Subcutaneous abdominal adipose tissue (tissue), 5 donors: Measurements from ENCODE around the gene PDHA2.
"Not testable (repeated sequence)": the region's sequence is repeated elsewhere in the genome, so short reads cannot be mapped to it uniquely, and the experiment has no call there.

Experiments used
- H3K27ac ChIP-seq: one replicate; pipeline ENCODE4 v1.7.0; 2013; ENCODE audit warnings: low read depth, mild to moderate bottlenecking, inconsistent platforms, low read length, moderate library complexity
- H3K27me3 ChIP-seq, 5 donors: one replicate each; pipeline ENCODE4 v1.7.0; 2013; ENCODE audit warnings: low read length in 5 of 5, inconsistent platforms in 1 of 5; ENCODE audit not compliant: control insufficient read depth in 5 of 5, insufficient read depth in 4 of 5
- H3K36me3 ChIP-seq, 5 donors: one replicate each; pipeline ENCODE4 v1.7.0; 2013; ENCODE audit warnings: low read length in 5 of 5; ENCODE audit not compliant: control insufficient read depth in 5 of 5, insufficient read depth in 5 of 5
- H3K4me1 ChIP-seq, 5 donors: one replicate each; pipeline ENCODE4 v1.7.0; 2013; ENCODE audit warnings: low read length in 5 of 5, mild to moderate bottlenecking in 3 of 5, moderate library complexity in 1 of 5; ENCODE audit not compliant: control insufficient read depth in 5 of 5, insufficient read depth in 5 of 5
- H3K4me3 ChIP-seq, 5 donors: one replicate each; pipeline ENCODE4 v1.7.0; 2013; ENCODE audit warnings: low read length in 5 of 5, low read depth in 1 of 5
- H3K9ac ChIP-seq, 5 donors: one replicate each; pipeline ENCODE4 v1.7.0; 2013; ENCODE audit warnings: low read length in 5 of 5, mild to moderate bottlenecking in 4 of 5, moderate library complexity in 3 of 5
- H3K9me3 ChIP-seq, 5 donors: one replicate each; pipeline ENCODE4 v1.7.0; 2013; ENCODE audit warnings: low read length in 5 of 5; ENCODE audit not compliant: control insufficient read depth in 5 of 5
- donor health status: healthy.
- donor health status: healthy.
- donor health status: healthy.
- donor health status: healthy.
- donor health status: healthy.

Gene PDHA2

GRCh38 chr4:95847908-95848460 is 8.1 kb downstream of the PDHA2 start:
- no peak overlapping the region for H3K4me3 ChIP-seq
- H3K27me3 ChIP-seq: no peaks in the 10 kb centered on the region
- no peak overlapping the region for H3K9ac ChIP-seq
- peaks cover 0 to 11% (median 0%) of the 10 kb centered on the region in 5 donors for H3K4me1 ChIP-seq
- no peak overlapping the region for H3K27ac ChIP-seq
- H3K36me3 ChIP-seq: no peaks in the 10 kb centered on the region
- H3K9me3 ChIP-seq: no peaks in the 10 kb centered on the region

GRCh38 chr4:95850161-95850560 is 10.3 kb downstream of the PDHA2 start:
- Histone ChIP-seq H3K9me3 (no peaks in the 10 kb centered on the region), H3K36me3 (no peaks in the 10 kb centered on the region), H3K27ac (no peak overlapping the region), H3K4me3 (no peak overlapping the region), H3K4me1 (peaks cover 0 to 11% (median 0%) of the 10 kb centered on the region in 5 donors), H3K27me3 (no peaks in the 10 kb centered on the region), H3K9ac (no peak overlapping the region)

- Histone ChIP-seq H3K27me3 (no peaks in the 10 kb centered on the region), H3K36me3 (no peaks in the 10 kb centered on the region), H3K9ac (no peak overlapping the region), H3K27ac (no peak overlapping the region), H3K9me3 (no peaks in the 10 kb centered on the region), H3K4me3 (no peak overlapping the region), H3K4me1 (no peaks in the 10 kb centered on the region)
Measured at GRCh38 chr4:95857761-95858160, 17.9 kb downstream of the PDHA2 start.

GRCh38 chr4:95867919-95868318 is 28.0 kb downstream of the PDHA2 start:
- H3K27ac ChIP-seq: no peak overlapping the region
- H3K27me3 ChIP-seq: no peaks in the 10 kb centered on the region
- no peaks in the 10 kb centered on the region for H3K36me3 ChIP-seq
- H3K4me1 ChIP-seq: no peaks in the 10 kb centered on the region
- H3K9ac ChIP-seq: no peak overlapping the region
- H3K9me3 ChIP-seq: peaks cover 0 to 21% (median 15%) of the 10 kb centered on the region in 5 donors
- H3K4me3 ChIP-seq: no peak overlapping the region

- H3K27me3 ChIP-seq, H3K27ac ChIP-seq, H3K4me3 ChIP-seq, H3K36me3 ChIP-seq, H3K4me1 ChIP-seq, H3K9ac ChIP-seq: not testable (repeated sequence)
- peaks cover 0 to 21% (median 15%) of the 10 kb centered on the region in 5 donors for H3K9me3 ChIP-seq
Measured at GRCh38 chr4:95869414-95869813, 29.5 kb downstream of the PDHA2 start.

- Histone ChIP-seq H3K27ac (no peak overlapping the region), H3K36me3 (no peaks in the 10 kb centered on the region), H3K4me1 (no peaks in the 10 kb centered on the region), H3K9ac (no peak overlapping the region), H3K27me3 (no peaks in the 10 kb centered on the region), H3K9me3 (peaks cover 0 to 22% (median 15%) of the 10 kb centered on the region in 5 donors), H3K4me3 (no peak overlapping the region)
Measured at GRCh38 chr4:95869961-95870500, 30.1 kb downstream of the PDHA2 start.

- peaks cover 0 to 2% (median 0%) of the 10 kb centered on the region in 5 donors for H3K9me3 ChIP-seq
- no peak overlapping the region for H3K9ac ChIP-seq
Measured at GRCh38 chr4:95877636-95878035, 37.7 kb downstream of the PDHA2 start.

GRCh38 chr4:95887551-95887950 is 47.7 kb downstream of the PDHA2 start:
- Histone ChIP-seq H3K36me3 (no peaks in the 10 kb centered on the region), H3K4me3 (no peak overlapping the region), H3K9me3 (peaks cover 0 to 8% (median 3%) of the 10 kb centered on the region in 5 donors), H3K27me3 (no peaks in the 10 kb centered on the region), H3K9ac (no peak overlapping the region), H3K27ac (no peak overlapping the region), H3K4me1 (no peaks in the 10 kb centered on the region)

More at GRCh38 chr4:95877636-95878035, 37.7 kb downstream of the PDHA2 start:
- Histone ChIP-seq H3K27me3 (no peaks in the 10 kb centered on the region), H3K4me1 (no peaks in the 10 kb centered on the region), H3K36me3 (no peaks in the 10 kb centered on the region), H3K27ac (no peak overlapping the region), H3K4me3 (no peak overlapping the region)

GRCh38 chr4:95889662-95890061 is 49.8 kb downstream of the PDHA2 start:
- Histone ChIP-seq H3K27me3 (no peaks in the 10 kb centered on the region), H3K4me3 (no peak overlapping the region), H3K36me3 (no peaks in the 10 kb centered on the region), H3K4me1 (no peaks in the 10 kb centered on the region), H3K9ac (no peak overlapping the region), H3K9me3 (peaks cover 0 to 6% (median 0%) of the 10 kb centered on the region in 5 donors), H3K27ac (no peak overlapping the region)
